ENCODE data around the gene MYD88.
A peak's percentile ranks its signal among the peaks of the same experiment; 100 is the strongest.
"Not testable (repeated sequence)": the region's sequence is repeated elsewhere in the genome, so short reads cannot be mapped to it uniquely, and the experiment has no call there.

The MYD88 gene

DNA sequence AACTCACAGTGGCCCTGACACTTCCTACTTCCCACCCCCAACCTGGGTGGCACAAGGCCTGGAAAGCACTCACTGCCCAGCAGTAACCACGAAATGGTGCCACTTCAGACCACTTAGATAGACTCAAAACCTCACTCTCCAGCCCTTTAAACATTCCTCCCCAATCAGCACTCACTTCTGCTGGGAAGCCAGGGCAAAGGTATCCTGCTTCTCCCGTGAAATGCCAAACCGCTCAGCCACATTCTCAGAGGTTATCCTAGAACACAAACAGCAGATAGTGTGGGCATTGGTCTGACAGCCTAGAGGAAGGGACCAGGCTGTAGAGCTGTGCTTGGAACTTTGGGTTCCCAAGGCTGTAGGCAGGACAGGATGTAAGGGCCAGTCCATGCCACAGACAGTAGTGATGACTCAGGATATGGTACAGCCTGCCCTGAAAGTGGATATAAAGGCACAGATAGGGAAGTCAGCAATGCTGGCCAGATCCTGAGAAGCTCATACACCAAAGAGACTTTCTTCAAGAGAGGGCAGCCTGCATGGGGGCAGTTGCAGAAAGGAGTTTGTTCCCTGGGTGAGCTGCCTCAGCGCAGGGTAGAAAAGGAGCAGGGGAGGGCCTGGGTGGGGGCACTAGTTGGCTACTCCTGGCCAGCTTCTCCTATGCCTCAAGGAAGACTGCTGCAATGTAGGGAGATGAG lies 10.7 kb upstream of the MYD88 start:
- DNase-seq, result no peak

DNA sequence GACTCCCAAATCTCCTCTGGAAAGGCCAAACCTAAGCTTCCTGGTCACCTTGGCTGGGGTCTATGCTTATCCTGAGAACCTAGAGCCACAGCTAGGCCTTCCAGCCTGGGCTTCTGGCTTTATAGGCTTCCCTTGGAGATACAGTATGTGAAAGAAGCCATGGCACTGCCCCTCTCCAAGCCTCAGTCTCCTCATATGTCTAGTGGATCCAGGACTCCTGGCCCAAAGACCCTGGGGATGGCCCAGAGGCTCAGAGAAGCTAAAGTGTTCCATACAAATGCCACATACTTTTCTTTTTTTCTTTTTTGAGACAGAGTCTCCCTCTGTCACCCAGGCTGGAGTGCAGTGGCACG lies 10.2 kb upstream of the MYD88 start:
- DNase-seq, result no peak

DNA sequence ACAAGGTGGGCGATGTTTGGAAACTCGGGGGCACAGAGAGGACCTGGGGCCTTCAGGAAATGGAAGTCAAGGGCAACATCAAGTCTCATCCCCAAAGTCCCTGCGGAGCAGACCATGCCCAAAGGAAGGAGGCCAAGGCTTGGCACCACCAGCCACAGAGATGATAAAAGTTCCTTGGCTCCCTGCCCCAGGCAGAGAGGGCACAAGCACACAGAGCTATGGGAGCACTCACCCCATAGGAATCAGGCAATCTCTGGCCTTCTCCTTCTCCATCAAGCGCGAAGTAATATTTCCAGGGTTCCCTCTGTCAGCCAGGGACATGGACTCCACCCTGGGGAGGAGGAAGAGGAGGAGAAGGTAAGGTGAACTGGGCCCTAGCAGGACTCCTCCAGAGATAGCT lies 9.4 kb upstream of the MYD88 start:
- DNase-seq, result no peak

DNA sequence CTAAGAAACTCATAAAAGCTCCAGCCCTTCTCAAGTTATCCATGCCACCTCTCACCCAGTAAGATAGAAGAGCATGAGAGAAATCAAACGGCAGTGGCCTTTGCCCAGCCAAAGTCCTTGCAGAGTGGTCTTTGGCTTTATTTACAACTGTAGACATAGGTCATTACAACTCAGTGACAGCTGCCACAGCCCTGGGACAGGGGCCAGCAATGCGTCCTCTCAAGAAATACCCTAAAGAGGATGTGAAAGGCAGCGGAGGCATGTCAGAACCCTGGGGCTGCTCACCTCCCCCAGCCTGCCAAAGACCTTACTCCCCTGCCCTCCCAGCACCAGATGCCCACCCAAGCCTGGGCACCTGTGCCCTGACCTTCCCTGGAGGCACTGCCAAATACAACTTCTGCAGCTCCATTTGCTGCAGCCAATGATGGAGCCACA lies 7.8 kb upstream of the MYD88 start:
- DNase-seq, result no peak

DNA sequence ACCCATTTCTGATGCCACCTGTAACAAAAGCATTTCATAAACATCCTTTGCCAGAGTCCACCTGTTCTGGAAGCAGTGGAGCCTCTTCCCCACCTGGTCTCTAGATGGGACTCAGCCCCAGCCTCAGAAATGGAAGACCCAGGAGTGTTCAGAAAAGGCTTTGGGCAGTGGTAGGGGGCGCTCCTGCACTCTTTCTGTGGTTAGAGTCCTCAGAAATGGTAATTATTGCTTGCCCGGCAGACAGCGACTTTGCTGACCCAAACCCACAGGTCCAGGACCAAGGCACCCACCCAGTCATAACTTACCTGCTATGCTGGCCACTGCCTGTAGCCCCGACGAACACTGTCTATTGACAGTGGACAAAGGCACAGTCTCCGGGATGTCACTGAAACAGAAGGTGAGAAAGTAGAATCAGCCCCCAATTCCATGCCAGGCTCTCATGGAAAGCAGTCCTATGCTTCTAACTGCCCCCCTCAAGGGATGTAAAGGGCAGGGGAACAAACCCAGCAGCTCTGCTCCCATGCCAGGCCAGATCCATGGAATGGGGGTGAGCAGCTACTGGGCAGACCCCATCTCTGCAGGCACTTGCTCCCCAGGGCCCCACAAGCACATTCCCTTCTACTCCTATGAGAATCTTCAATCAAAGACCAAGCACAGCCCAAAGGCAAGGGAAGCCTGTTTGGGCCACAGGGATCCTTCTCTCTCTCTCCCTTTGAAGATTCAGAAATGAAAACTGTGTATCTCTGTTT lies 6.7 kb upstream of the MYD88 start:
- no peak for DNase-seq

DNA sequence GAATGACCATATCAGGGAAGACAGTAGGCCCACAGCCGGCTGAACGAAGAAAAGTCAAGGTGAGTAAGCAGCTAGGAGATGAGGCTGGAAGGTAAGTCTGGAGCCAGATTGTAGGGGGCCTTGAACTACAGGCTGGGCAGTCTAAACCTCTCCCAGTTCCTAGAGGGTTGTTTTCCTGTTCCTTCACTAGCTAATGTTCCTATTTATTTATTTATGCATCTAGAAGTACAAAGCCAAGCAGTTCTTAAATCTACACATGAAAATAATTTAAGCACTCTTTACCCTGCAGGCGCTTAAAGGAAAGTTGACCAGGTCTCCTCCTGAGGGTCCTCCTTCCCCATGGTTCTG lies 5.3 kb upstream of the MYD88 start:
- DNase-seq, result no peak

DNA sequence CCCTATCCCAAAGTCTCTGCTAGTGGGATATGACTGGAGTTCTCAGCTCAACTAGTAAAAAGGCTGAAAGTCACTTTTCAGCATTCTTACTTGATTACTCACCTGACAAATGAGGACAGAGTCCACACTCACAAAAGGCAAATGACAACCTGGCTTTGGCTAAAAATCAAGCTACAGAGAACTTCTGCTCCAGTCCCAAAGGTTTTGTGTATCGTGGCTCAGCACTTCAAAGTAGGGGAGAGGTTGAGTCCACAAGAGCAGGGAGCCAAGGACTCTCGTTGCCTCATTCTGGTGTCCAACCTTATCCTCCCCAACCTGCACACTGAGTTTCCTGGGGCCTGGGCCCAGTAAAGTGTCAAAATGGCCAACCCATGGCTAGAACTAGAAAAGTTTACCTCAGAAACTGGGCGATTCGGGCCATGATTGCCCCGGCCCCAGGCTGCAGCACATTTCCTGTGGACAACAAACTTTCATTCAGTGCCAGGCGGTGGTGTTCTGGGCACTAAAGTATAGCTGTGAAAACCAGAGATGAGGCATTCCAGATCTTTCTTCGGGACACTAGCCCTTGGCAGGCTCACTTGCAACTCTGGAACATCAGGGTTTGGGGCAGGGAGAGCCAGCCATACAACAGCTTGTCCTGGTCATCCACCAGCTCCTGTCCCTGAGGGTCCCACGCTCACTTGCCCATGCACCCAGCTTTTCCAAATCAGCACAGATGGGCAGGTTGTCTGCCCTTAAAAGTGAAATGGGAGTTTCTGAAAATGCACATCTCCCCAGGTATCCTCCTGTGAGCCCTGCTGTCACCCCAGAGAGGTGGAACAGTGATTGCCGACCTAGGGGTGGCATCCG lies 4.7 kb upstream of the MYD88 start:
- DNase-seq, result no peak

DNA sequence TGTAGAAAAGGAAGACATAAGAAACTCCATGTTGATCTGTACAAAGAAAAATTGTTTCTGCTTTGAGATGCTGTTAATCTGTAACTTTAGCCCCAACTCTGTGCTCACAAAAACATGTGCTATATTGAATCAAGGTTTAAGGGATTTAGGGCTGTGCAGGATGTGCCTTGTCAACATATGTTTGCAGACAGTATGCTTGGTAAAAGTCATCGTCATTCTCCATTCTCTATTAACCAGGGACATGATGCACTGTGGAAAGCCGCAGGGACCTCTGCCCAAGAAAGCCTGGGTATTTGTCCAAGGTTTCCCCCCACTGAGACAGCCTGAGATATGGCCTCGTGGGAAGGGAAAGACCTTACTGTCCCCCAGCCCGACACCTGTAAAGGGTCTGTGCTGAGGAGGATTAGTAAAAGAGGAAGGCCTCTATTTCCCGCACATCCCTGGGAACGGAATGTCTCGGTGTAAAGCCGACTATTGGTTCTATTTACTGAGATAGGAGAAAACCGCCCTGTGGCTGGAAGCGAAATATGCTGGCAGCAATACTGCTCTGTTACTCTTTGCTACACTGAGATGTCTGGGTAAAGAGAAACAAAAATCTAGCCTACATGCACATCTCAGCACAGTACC lies 3.8 kb upstream of the MYD88 start:
- DNase-seq, result not testable (repeated sequence)

DNA sequence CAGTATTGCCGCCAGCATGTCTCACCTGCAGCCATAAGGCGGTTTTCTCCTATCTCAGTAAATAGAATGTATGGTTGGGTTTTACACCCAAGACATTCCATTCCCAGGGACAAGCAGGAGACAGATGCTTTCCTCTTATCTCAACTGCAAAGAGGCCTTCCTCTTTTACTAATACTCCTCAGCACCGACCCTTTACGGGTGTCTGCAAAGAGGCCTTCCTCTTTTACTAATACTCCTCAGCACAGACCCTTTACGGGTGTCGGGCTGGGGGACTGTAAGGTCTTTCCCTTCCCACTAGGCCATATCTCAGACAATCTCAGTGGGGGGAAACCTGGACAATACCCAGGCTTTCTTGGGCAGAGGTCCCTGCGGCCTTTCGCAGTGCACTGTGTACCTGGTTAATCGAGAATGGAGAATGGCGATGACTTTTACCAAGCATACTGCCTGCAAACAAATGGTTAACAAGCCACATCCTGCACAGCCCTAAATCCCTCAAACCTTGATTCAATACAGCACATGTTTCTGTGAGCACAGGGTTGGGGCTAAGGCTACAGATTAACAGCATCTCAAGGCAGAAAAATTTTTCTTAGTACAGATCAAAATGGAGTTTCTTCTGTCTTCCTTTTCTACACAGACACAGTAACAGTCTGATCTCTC lies 2.7 kb upstream of the MYD88 start:
- not testable (repeated sequence) for DNase-seq

DNA sequence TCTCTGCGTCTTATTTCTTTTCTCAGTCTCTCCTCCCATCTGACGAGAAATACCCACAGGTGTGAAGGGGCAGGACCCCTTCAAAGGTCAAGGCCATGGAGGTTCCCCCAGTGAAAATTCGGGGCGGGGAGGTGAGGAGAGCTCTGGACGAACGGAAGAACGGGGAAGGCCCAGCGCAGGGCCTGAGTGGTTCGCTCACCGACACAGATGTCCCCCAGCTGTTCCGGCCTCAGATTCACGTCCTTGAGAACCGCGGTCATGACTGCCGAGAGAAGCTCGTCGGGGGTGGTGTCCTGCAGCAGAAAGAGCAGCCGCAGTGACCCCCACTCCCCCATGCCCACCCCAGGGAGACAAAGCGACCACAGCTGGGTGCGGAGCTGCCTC lies 2.1 kb upstream of the MYD88 start:
- no peak for DNase-seq

DNA sequence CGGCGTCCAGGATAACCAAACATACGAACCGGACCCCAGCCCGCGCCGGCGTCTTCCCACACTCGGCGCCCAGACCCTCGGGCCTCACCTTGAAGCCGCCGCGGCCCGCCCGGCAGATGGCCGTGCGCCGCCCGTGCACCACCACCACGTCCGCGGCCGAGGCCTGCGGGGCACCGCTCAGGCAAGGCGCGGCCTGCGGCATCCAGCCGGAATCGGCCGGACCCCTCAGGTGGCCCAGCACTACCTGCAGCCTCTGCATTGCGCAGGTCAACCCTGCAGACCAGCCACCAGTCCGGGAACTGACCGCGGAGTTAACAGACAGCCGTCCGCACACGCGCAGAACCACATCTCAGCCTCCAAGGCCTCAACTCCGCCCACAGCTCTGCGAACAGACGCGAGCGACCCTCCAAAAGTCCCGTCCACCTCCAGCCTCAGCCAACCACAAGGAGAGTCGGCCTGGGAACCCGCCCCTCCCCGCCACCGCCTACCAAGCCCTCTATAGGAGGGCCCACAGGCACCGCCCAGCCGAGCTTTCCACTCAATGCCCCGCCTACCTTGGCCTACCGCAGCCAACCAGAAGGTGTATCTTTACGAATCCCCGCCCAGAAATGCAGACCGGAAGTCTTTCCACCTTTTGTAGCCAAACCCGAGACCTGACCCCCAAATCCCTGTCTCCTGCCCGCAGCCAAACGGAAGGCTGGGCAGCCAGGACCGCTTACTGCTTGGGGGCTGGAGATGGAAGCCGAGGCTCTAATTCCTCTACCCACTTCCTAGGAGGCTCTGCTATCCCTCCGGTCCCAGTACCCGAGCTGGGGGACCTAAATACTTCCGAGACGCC lies 1.5 kb upstream of the MYD88 start, which contains the start of gene ACAA1:
TSS of gene ACAA1 (minus strand) at position 351 of the 838 bp plus-strand sequence. CDS start at position 259, 92 bp downstream.
- peak; percentile 99 for DNase-seq

DNA sequence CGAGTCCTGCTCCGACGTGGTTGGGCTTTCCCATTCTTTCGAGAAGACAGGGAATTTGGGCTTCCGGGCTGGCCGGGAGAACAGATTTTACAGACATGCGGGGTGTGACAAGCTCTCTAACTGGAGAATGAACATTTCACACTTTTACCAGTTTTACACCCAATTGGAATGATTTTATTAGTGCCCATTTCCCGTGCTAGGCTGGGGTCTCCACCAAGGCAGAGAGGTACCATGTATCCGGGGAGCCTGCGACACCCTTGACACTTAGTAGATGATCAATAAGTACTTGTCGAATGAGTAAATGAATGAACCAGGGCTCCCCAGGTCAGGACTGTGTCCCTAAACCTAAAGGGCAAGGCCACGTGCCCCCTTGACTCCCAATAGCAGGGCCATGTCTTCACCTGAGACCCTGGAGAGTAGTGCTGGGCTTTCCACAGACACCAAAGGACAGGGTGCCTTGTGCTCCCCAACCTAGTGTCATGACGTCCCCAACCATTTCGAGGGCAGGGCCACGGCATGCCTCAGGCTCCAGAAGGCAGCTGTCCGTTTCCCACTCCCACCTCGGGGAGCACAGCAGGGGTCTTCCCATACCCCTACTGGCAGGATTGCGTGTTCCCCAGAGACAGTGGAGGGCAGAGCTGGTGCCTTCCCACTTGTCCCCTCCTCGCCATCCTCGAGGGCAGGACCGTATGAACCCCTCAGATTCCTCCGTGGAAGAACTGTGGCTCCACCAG lies 679 bp upstream of the MYD88 start:
- DNase-seq, result no peak

DNA sequence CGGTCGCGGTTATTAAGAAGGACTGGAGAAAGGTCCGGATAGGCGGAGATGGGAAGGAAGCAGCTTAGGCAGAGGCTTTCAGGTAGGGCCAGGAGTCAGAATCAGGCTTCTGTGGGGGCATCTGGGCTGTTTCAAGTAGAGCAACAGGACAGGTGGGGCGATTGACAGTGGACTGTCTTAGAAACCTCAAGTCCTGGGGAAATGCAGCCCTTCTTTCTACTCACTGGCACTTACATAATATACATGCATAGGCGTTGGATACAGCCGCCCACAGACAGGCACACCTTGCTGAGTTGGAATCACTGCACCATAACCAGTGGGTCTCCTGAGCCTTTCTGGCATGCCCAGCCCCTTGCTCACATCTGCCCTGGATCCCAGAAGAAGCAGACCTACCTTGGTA lies 730 bp downstream of the MYD88 start:
- no peak for DNase-seq

DNA sequence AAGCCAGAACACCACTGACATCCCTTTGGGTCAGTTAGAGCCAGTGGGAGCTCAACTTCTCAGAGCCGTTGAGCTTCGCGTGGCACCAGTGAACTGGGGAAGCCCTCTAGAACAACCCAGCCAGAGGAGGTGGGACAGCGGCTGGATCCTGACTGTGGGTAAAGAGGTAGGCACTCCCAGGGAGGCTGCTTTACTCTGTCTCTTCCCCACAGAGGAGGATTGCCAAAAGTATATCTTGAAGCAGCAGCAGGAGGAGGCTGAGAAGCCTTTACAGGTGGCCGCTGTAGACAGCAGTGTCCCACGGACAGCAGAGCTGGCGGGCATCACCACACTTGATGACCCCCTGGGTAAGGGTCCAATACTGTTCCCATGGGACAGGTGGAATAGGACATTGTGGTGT lies 1.2 kb downstream of the MYD88 start:
- no peak for DNase-seq

DNA sequence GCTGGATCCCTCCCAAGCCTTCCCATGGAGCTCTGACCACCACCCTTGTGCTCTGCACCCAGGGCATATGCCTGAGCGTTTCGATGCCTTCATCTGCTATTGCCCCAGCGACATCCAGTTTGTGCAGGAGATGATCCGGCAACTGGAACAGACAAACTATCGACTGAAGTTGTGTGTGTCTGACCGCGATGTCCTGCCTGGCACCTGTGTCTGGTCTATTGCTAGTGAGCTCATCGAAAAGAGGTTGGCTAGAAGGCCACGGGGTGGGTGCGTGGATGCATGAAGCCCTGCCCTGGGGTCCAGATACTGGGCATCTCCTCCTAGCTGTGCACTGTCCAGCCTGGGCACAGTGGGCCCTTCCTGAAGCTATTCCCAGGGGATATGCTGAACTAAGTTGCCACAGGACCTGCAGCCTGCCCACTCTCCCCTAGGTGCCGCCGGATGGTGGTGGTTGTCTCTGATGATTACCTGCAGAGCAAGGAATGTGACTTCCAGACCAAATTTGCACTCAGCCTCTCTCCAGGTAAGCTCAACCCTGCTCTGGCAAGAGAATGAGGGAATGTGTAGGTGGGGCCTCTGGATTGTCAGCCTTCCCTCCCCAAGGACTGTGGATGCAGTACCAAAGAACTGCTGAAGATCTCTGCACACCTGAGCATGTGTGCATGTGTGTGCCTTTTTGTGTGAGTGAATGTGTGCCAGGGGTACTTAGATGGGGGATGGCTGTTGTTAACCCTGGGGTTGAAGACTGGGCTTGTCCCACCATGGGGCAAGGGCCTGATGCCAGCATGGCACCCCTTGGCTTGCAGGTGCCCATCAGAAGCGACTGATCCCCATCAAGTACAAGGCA lies 2.1 kb downstream of the MYD88 start:
- no peak for DNase-seq

DNA sequence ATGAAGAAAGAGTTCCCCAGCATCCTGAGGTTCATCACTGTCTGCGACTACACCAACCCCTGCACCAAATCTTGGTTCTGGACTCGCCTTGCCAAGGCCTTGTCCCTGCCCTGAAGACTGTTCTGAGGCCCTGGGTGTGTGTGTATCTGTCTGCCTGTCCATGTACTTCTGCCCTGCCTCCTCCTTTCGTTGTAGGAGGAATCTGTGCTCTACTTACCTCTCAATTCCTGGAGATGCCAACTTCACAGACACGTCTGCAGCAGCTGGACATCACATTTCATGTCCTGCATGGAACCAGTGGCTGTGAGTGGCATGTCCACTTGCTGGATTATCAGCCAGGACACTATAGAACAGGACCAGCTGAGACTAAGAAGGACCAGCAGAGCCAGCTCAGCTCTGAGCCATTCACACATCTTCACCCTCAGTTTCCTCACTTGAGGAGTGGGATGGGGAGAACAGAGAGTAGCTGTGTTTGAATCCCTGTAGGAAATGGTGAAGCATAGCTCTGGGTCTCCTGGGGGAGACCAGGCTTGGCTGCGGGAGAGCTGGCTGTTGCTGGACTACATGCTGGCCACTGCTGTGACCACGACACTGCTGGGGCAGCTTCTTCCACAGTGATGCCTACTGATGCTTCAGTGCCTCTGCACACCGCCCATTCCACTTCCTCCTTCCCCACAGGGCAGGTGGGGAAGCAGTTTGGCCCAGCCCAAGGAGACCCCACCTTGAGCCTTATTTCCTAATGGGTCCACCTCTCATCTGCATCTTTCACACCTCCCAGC lies 2.9 kb downstream of the MYD88 start:
- no peak for DNase-seq

DNA sequence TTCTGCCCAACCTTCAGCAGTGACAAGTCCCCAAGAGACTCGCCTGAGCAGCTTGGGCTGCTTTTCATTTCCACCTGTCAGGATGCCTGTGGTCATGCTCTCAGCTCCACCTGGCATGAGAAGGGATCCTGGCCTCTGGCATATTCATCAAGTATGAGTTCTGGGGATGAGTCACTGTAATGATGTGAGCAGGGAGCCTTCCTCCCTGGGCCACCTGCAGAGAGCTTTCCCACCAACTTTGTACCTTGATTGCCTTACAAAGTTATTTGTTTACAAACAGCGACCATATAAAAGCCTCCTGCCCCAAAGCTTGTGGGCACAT lies 3.5 kb downstream of the MYD88 start:
- DNase-seq, result no peak

DNA sequence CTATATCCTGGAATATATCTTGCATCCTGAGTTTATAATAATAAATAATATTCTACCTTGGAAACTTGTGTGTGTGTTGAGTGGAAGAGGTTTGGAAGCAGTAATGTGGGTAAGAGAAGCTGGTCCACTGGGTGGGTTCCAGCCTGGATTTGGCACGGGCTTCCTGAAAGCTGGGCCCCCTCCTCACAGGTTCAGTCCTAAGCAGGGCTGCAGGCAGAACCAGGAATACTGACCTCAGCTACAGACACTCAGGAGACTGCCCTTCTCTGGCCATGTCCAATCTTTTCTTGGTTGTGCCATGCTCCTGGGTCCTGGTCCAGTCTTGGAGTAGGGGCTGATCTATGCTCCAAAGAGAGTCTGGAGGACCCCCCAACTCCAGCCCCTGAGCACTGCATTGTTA lies 4.5 kb downstream of the MYD88 start:
- DNase-seq, result no peak

DNA sequence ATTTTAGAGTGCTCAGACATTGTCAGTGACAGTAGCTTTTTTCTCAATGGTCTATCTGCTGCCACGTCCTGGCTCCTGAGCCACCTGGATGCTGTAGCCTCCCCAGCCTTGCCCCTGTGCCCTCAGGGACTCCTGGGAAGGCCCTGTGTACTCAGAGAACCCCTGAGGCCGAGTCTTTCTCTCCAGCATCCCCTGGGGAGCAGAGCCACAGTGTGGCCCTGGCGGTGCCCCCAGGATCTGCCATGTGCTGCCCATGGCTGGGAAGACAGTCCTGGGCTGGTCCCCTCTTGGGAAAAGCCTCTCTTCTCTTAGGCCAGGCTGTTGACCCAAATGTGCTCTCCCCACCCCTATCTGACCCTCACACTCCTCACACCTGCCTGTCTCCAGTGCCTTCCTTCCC lies 5.0 kb downstream of the MYD88 start:
- DNase-seq, result no peak

DNA sequence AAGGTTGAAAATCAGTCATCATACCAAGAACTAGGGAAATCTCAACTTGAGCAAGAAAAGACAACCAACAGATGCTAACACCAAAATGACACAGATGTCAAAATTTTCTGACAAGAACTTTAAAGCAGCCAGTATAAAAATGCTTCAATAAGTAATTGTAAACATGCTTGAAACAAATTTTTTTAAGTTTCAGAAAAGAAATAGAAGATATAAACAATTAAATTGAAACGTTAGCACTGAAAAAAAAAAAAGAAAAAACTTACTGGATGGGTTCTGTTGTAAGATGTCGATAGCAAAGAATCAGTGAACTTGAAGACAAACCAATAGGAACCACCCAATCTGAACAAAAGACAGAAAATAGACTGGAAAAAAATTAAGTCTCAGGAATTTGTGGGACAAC lies 8.0 kb downstream of the MYD88 start:
- no peak for DNase-seq

Measured in midbrain (tissue), 1 donor.